Measurements from ENCODE around the gene MAP7.
"Not testable (repeated sequence)": the region's sequence is repeated elsewhere in the genome, so short reads cannot be mapped to it uniquely, and the experiment has no call there.

MAP7 gene

GRCh38 chr6:136585523-136585922 lies 35.3 kb upstream of the MAP7 start:
- H3K4me1 ChIP-seq (ENCODE audit: control insufficient read depth, insufficient read depth, low read length); DNase-seq (ENCODE audit: low read depth, low spot score); H3K9me3 ChIP-seq (ENCODE audit: control insufficient read depth, insufficient read depth, low read length); H3K36me3 ChIP-seq (ENCODE audit: control insufficient read depth, insufficient read depth, low read length); H3K27ac ChIP-seq (ENCODE audit: low read length); H3K4me3 ChIP-seq (ENCODE audit: low read length); H3K27me3 ChIP-seq (ENCODE audit: control insufficient read depth, insufficient read depth, low read length): not testable (repeated sequence)
- WGBS (ENCODE audit: insufficient coverage, insufficient read length): no CpG with 5 or more reads among the region's 2 CpGs

GRCh38 chr6:136584290-136584689 lies 34.1 kb upstream of the MAP7 start:
- not testable (repeated sequence) for H3K27me3 ChIP-seq (ENCODE audit: control insufficient read depth, insufficient read depth, low read length); H3K4me3 ChIP-seq (ENCODE audit: low read length); DNase-seq (ENCODE audit: low read depth, low spot score); H3K9me3 ChIP-seq (ENCODE audit: control insufficient read depth, insufficient read depth, low read length); H3K36me3 ChIP-seq (ENCODE audit: control insufficient read depth, insufficient read depth, low read length); H3K27ac ChIP-seq (ENCODE audit: low read length); H3K4me1 ChIP-seq (ENCODE audit: control insufficient read depth, insufficient read depth, low read length)
- WGBS (ENCODE audit: insufficient coverage, insufficient read length): no CpG with 5 or more reads among the region's 5 CpGs

GRCh38 chr6:136582711-136583471 lies 32.7 kb upstream of the MAP7 start:
- no peak for DNase-seq (ENCODE audit: low read depth, low spot score)
- Histone ChIP-seq H3K4me3 (ENCODE audit: low read length) (no peak overlapping the region), H3K9me3 (ENCODE audit: control insufficient read depth, insufficient read depth, low read length) (no peaks in the 10 kb centered on the region), H3K36me3 (ENCODE audit: control insufficient read depth, insufficient read depth, low read length) (no peaks in the 10 kb centered on the region), H3K27me3 (ENCODE audit: control insufficient read depth, insufficient read depth, low read length) (no peaks in the 10 kb centered on the region), H3K4me1 (ENCODE audit: control insufficient read depth, insufficient read depth, low read length) (no peaks in the 10 kb centered on the region), H3K27ac (ENCODE audit: low read length) (no peak overlapping the region)
- WGBS (ENCODE audit: insufficient coverage, insufficient read length): no CpG with 5 or more reads among the region's 3 CpGs

- Histone ChIP-seq H3K9me3 (ENCODE audit: control insufficient read depth, insufficient read depth, low read length) (no peaks in the 10 kb centered on the region), H3K4me3 (ENCODE audit: low read length) (no peak overlapping the region), H3K36me3 (ENCODE audit: control insufficient read depth, insufficient read depth, low read length) (no peaks in the 10 kb centered on the region), H3K27ac (ENCODE audit: low read length) (no peak overlapping the region), H3K27me3 (ENCODE audit: control insufficient read depth, insufficient read depth, low read length) (no peaks in the 10 kb centered on the region), H3K4me1 (ENCODE audit: control insufficient read depth, insufficient read depth, low read length) (no peaks in the 10 kb centered on the region)
- WGBS (ENCODE audit: insufficient coverage, insufficient read length): no CpG with 5 or more reads among the region's 2 CpGs
- no peak for DNase-seq (ENCODE audit: low read depth, low spot score)
These were observed 29.6 kb upstream of the MAP7 start for GRCh38 chr6:136579800-136580199.

GRCh38 chr6:136576821-136577220 lies 26.6 kb upstream of the MAP7 start:
- H3K27me3 ChIP-seq (ENCODE audit: control insufficient read depth, insufficient read depth, low read length): no peaks in the 10 kb centered on the region
- H3K27ac ChIP-seq (ENCODE audit: low read length): no peak overlapping the region
- H3K4me1 ChIP-seq (ENCODE audit: control insufficient read depth, insufficient read depth, low read length): no peaks in the 10 kb centered on the region
- no peak overlapping the region for H3K4me3 ChIP-seq (ENCODE audit: low read length)
- no peaks in the 10 kb centered on the region for H3K36me3 ChIP-seq (ENCODE audit: control insufficient read depth, insufficient read depth, low read length)
- no peaks in the 10 kb centered on the region for H3K9me3 ChIP-seq (ENCODE audit: control insufficient read depth, insufficient read depth, low read length)
- no peak for DNase-seq (ENCODE audit: low read depth, low spot score)
- WGBS (ENCODE audit: insufficient coverage, insufficient read length): no CpG with 5 or more reads among the region's 6 CpGs

GRCh38 chr6:136571496-136571895 lies 21.3 kb upstream of the MAP7 start:
- no peaks in the 10 kb centered on the region for H3K27me3 ChIP-seq (ENCODE audit: control insufficient read depth, insufficient read depth, low read length)
- no peak for DNase-seq (ENCODE audit: low read depth, low spot score)

GRCh38 chr6:136571065-136571464 lies 20.8 kb upstream of the MAP7 start:
- no peak overlapping the region for H3K4me3 ChIP-seq (ENCODE audit: low read length)
- H3K27ac ChIP-seq (ENCODE audit: low read length): no peak overlapping the region
- no CpG with 5 or more reads among the region's 5 CpGs for WGBS (ENCODE audit: insufficient coverage, insufficient read length)
- H3K36me3 ChIP-seq (ENCODE audit: control insufficient read depth, insufficient read depth, low read length): no peaks in the 10 kb centered on the region
- no peaks in the 10 kb centered on the region for H3K4me1 ChIP-seq (ENCODE audit: control insufficient read depth, insufficient read depth, low read length)
- no peaks in the 10 kb centered on the region; the same call in 1 of the 2 replicates for H3K9me3 ChIP-seq (ENCODE audit: control insufficient read depth, insufficient read depth, low read length)
- no peak for DNase-seq (ENCODE audit: low read depth, low spot score)
- no peaks in the 10 kb centered on the region for H3K27me3 ChIP-seq (ENCODE audit: control insufficient read depth, insufficient read depth, low read length)

More at GRCh38 chr6:136571496-136571895, 21.3 kb upstream of the MAP7 start:
- no peaks in the 10 kb centered on the region for H3K4me1 ChIP-seq (ENCODE audit: control insufficient read depth, insufficient read depth, low read length)
- H3K9me3 ChIP-seq (ENCODE audit: control insufficient read depth, insufficient read depth, low read length): no peaks in the 10 kb centered on the region; the same call in 1 of the 2 replicates
- no peak overlapping the region for H3K27ac ChIP-seq (ENCODE audit: low read length)
- H3K4me3 ChIP-seq (ENCODE audit: low read length): no peak overlapping the region
- no peaks in the 10 kb centered on the region for H3K36me3 ChIP-seq (ENCODE audit: control insufficient read depth, insufficient read depth, low read length)

GRCh38 chr6:136568129-136568528 lies 17.9 kb upstream of the MAP7 start:
- Histone ChIP-seq H3K9me3 (ENCODE audit: control insufficient read depth, insufficient read depth, low read length) (no peaks in the 10 kb centered on the region; the same call in 1 of the 2 replicates), H3K27ac (ENCODE audit: low read length) (no peak overlapping the region), H3K36me3 (ENCODE audit: control insufficient read depth, insufficient read depth, low read length) (no peaks in the 10 kb centered on the region), H3K27me3 (ENCODE audit: control insufficient read depth, insufficient read depth, low read length) (no peaks in the 10 kb centered on the region), H3K4me3 (ENCODE audit: low read length) (no peak overlapping the region), H3K4me1 (ENCODE audit: control insufficient read depth, insufficient read depth, low read length) (no peaks in the 10 kb centered on the region)
- no peak for DNase-seq (ENCODE audit: low read depth, low spot score)
- no CpG with 5 or more reads among the region's 3 CpGs for WGBS (ENCODE audit: insufficient coverage, insufficient read length)

- no peak for DNase-seq (ENCODE audit: low read depth, low spot score)
- Histone ChIP-seq H3K4me3 (ENCODE audit: low read length) (no peak overlapping the region), H3K27ac (ENCODE audit: low read length) (no peak overlapping the region), H3K27me3 (ENCODE audit: control insufficient read depth, insufficient read depth, low read length) (no peaks in the 10 kb centered on the region), H3K36me3 (ENCODE audit: control insufficient read depth, insufficient read depth, low read length) (no peaks in the 10 kb centered on the region), H3K9me3 (ENCODE audit: control insufficient read depth, insufficient read depth, low read length) (no peaks in the 10 kb centered on the region; the same call in 1 of the 2 replicates), H3K4me1 (ENCODE audit: control insufficient read depth, insufficient read depth, low read length) (no peaks in the 10 kb centered on the region)
- no CpG with 5 or more reads among the region's 4 CpGs for WGBS (ENCODE audit: insufficient coverage, insufficient read length)
These were observed 17.5 kb upstream of the MAP7 start for GRCh38 chr6:136567688-136568087.

GRCh38 chr6:136566851-136567250 lies 16.6 kb upstream of the MAP7 start:
- Histone ChIP-seq H3K9me3 (ENCODE audit: control insufficient read depth, insufficient read depth, low read length) (no peaks in the 10 kb centered on the region; the same call in 1 of the 2 replicates), H3K36me3 (ENCODE audit: control insufficient read depth, insufficient read depth, low read length) (no peaks in the 10 kb centered on the region), H3K27ac (ENCODE audit: low read length) (no peak overlapping the region), H3K4me1 (ENCODE audit: control insufficient read depth, insufficient read depth, low read length) (no peaks in the 10 kb centered on the region), H3K4me3 (ENCODE audit: low read length) (no peak overlapping the region), H3K27me3 (ENCODE audit: control insufficient read depth, insufficient read depth, low read length) (no peaks in the 10 kb centered on the region)
- WGBS (ENCODE audit: insufficient coverage, insufficient read length): no CpG with 5 or more reads among the region's 2 CpGs
- DNase-seq (ENCODE audit: low read depth, low spot score): no peak

GRCh38 chr6:136566007-136566487 lies 15.8 kb upstream of the MAP7 start:
- Histone ChIP-seq H3K4me1 (ENCODE audit: control insufficient read depth, insufficient read depth, low read length) (no peaks in the 10 kb centered on the region), H3K27me3 (ENCODE audit: control insufficient read depth, insufficient read depth, low read length) (no peaks in the 10 kb centered on the region), H3K27ac (ENCODE audit: low read length) (no peak overlapping the region), H3K4me3 (ENCODE audit: low read length) (no peak overlapping the region), H3K9me3 (ENCODE audit: control insufficient read depth, insufficient read depth, low read length) (no peaks in the 10 kb centered on the region; the same call in 1 of the 2 replicates), H3K36me3 (ENCODE audit: control insufficient read depth, insufficient read depth, low read length) (no peaks in the 10 kb centered on the region)
- no CpG with 5 or more reads among the region's 6 CpGs for WGBS (ENCODE audit: insufficient coverage, insufficient read length)
- DNase-seq (ENCODE audit: low read depth, low spot score): no peak

Data from iPS DF 6.9 (cell line).